HG03175 (cell line): ENCODE data around the gene DDX19B.
"Not testable (repeated sequence)": the region's sequence is repeated elsewhere in the genome, so short reads cannot be mapped to it uniquely, and the experiment has no call there.

ENCODE experiments used
- ATAC-seq: cut with Tn5 transposase; IDR thresholded peaks from one replicate; pipeline ENCODE4 v1.9.1; 2021; ENCODE audit warnings: mild to moderate bottlenecking, moderate library complexity; ENCODE audit not compliant: unreplicated experiment

DDX19B gene

DNA sequence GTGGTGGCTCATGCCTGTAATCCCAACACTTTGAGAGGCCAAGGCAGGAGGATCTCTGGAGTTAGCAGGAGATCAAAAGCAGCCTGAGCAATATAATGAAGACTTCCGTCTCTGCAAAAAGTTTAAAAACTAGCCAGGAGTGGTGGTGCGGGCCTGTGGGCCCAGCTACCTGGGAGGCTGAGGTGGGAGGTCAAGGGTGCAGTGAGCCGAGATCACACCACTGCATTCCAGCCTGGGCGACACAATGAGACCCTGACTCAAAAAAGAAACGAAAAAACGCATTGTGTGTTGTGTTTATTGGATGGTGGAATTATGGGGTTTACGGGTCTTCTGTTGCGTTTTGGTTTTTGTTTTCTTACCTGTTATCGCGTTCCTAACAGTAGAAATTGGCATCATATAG is 46.9 kb downstream of the DDX19B start:
- ATAC-seq = no peak

DNA sequence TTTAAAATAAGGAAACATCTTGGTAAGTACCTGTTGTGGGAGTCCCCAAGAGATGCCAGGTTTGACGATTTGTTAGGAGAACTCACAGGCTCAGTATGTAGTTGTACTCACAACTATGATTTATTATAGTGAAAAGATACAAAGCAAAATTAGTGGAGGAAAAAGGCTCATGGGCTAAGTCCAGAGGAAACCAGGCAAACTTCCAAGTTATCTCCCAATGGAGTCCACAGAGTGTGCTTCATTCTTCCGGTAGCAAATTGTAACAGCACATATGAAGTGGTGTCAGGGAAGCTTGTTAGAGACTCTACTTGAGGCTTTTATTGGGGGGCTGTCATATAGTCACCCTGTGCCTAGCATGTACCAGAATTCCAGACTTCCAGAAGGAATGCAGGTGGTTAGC is 50.0 kb downstream of the DDX19B start:
- ATAC-seq = no peak

DNA sequence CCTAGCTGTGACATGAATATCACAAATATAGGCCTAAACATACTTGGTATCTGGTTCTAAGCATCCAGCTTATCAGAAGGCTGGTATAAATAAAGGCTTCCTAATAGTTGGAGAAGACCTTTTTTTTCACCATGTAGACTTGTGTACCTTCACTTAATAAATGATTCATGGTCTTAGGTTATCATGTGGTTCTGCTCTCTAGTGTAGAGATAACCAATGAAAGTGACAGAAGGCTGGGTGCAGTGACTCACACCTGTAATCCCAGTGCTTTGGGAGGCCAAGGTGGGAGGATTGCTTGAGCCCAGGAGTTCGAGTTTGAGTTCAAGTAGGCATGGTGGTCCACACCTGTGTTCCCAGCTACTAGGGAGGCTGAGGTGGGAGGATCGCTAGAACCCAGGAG is 50.8 kb downstream of the DDX19B start:
- no peak for ATAC-seq

DNA sequence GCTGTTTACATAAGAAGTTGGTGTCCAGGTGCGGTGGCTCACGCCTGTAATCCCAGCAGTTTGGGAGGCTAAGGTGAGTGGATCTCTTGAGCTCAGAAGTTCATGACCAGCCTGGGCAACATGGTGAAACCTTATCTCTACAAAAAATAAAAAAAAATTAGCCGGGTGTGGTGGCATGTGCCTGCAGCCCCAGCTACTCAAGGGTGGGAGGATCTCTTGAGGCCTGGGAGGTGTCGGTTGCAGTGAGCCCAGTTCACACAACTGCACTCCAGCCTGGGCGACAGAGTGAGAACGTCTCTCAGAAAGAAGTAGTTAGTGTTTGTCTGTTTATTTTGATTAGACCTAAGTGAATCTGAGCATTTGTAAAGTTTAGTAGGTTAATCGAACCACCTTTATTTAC is 60.6 kb downstream of the DDX19B start:
- no peak for ATAC-seq

DNA sequence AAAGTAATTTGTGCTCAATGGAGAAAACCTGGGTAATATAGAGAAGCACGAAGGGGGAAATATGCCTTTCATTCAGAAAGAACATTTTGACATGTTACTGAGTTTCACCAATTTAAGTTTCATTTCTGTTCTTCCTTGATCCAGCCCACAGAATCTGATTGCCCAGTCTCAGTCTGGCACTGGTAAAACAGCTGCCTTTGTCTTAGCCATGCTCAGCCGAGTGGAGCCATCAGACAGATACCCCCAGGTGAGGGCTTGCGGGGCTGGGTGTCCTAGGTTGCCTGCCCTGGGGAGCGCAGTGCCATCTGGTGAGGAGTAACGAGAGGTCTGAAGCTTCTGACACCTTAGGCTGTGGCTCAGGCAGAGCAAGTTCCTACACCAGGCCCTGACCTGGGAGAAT is 65.4 kb downstream of the DDX19B start:
- no peak for ATAC-seq

DNA sequence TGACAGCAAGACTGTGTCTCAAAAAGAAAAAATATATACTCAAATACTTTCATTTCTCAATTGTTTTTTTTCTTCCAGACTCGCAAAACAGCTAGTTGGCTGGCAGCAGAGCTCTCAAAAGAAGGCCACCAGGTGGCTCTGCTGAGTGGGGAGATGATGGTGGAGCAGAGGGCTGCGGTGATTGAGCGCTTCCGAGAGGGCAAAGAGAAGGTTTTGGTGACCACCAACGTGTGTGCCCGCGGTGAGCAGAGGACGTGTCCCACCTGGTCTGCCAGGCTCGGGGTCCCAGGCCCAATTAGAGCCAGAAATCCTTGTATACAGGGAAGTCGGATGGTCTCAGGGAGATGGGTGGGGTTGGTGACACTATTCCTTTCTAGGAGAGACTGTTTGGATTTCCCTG is 71.2 kb downstream of the DDX19B start:
- ATAC-seq = not testable (repeated sequence)

DNA sequence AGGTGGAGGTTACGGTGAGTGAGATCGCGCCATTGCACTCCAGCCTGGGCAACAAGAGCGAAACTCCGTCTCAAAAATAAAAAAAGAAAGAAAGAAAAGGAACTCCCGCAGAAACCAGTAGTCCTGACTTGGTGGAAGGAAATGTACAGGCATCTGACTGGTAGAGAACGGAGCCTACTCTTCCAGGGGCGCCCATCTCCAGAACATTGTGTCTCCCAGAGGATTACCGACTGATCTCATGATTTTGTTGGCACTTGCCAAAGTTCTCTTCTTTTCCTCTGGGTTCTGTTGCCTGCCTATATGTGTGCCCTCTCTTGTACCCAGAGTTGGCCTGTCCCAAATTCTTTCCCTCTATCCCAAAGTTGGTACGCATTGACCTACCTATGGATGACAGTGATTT is 71.9 kb downstream of the DDX19B start:
- no peak for ATAC-seq

DNA sequence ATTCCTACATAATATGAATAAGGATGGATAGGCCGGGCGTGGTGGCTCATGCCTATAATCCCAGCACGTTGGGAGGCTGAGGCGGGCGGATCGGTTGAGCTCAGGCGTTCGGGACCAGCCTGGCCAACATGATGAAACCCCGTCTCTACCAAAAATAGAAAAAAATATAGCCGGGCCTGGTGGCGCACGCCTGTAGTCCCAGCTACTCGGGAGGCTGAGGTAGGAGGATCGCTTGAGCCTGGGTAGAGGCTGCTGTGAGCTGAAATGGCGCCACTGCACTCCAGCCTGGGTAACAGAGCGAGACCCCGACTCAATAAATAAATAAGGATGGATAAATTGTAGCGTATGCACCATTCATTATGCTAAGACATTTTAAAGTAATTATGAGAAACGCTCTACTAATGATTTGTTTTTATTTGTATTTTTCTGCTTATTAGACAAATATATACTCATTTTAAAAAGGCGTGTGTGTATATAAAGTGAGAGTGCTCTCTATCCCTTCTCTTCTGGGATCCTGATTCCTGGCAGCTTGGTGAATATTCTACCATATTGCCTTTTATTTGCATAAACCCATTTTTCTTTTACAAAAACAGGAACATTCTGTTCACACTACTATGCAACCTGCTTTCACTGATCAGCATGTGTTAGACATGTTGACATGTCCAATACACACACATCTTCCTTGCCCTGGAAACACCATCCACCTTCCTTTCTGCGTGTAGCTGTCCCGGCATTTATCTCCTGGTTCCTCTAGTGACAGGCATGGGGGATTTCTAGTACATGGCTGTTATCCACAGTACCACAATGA is 74.1 kb downstream of the DDX19B start:
- no peak for ATAC-seq

DNA sequence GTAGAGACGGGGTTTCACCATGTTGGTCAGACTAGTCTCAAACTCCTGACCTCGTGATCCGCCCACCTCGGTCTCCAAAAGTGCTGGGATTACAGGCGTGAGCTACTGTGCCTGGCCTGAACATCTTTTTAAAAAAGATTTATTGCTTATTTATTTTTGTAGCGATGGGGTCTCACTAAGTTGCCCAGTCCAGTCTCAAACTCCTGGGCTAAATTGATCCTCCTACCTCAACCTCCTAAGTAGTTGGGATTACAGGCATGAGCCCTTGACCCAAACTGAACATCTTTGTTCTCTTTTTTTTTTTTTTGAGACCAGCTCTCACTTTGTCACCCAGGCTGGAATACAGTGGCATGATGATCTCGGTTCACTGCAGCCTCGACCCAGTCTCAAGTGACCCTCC is 75.2 kb downstream of the DDX19B start:
- no peak for ATAC-seq

DNA sequence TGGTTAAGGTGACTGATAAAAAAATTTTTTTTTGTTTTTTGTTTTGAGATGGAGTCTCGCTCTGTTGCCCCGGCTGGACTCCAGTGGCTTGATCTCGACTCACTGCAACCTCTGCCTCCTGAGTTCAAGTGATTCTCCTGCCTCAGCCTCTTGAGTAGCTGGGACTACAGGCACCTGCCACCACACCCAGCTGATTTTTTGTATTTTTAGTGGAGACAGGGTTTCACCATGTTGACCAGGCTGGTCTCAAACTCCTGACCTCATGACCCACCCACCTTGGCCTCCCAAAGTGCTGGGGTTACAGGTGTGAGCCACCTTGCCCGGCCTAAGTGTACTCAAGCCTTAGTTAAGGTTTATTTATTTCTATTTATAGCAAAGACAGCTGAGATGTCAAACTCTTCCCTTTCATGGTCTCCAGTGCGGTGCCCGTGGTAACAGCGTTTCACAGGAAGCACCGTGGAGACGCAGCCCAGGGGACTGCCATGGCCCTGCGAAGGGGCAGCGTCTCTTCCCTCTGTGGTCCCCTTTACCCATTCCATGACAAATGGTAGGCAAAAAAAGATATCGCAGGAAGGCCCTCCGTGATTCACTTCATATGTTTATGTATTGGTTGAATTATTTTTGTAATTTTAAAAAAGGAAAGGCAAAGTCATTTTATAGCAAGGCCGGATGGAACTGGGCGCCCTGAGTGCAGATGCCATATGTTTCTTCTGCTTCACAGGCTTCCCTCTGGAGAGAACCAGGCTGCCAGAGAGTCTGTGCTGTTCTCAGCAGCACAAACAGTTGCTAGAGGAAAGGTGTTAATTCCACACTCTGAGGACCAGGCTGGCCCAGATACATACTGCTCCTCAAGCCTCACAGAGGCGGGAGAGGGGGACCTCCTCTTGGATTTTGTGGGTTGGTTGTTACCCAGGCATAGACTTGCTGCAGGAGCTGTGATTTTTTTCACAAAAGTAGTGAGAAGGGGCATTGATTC is 76.9 kb downstream of the DDX19B start:
- ATAC-seq = no peak

DNA sequence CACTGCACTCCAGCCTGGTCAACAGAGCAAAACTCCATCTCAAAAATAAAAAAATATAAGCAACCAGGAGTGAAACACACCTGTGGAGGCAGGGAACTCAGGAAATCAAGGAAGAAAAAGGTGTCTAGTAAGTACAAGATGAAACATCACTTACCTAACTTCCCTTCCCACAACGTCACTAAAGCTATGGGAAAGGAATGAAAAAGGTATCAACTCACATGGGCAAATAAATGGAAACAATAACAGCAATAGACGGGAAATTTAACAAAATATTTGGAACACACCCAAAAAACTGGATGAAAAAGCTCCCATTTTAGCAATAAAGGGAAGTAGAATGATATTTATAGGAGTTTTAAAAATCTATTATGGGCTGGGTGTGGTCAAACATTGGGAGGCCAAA is 78.8 kb downstream of the DDX19B start:
- ATAC-seq = no peak

DNA sequence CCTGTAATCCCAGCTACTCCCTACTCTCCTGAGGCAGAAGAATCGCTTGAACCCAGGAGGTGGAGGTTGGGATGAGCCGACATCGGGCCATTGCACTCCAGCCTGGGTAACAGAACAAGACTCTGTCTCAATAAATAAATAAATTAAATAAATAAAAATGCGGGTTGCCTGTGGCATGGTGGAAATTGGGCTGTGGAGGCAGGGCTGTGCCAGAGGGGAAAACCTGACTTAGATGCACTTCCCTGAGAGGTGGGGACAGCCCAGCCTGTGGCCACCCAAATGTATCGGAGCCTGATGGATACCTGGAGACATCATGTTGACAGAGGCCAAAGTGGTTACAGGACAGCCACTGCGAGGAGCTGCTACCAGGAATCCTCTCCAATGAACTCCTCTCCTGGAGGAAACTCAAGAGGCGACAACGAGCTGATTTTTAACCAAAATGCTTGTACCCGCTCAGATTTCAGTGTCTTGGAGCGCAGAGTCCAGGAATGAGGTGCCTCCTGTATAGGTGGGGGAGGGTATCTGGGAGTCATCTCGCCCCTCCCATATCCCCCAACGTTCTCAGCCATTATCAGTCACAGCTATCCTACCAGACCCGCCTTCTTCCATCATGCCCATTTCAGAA is 80.0 kb downstream of the DDX19B start:
- ATAC-seq = no peak

DNA sequence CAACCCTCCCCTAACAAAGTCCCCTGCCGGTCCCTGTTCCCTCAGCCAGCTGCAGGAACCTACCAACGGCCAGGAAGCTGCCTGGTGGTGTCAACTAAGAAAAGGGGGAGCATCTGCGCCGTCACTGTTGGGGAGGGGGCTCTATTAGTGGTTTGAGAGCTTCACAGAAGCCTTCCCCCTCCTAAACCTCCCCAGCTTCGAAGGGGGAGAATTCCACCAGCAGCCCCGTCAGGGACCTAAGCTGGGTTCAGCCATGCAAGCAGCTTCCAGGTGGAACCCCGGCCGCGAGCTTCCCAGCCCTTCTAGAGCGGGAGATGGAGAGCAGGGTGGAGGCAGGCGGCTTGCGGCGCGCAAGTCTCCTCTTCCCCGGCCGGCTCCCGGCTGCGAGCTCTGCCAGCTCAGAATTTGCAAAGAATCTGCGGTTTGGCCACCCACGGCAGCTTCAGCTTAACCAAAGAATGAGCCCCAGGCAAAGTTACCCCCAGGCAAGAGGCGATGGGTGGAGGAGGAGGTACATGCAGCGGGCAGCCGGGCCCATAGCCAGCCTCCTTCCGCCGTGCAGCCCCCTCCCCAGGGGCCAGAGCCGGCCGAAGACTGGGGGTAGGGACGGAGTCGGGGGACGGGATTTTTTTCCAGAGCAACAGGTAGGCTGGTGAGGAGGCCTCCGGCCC is 81.4 kb downstream of the DDX19B start:
- ATAC-seq = no peak

DNA sequence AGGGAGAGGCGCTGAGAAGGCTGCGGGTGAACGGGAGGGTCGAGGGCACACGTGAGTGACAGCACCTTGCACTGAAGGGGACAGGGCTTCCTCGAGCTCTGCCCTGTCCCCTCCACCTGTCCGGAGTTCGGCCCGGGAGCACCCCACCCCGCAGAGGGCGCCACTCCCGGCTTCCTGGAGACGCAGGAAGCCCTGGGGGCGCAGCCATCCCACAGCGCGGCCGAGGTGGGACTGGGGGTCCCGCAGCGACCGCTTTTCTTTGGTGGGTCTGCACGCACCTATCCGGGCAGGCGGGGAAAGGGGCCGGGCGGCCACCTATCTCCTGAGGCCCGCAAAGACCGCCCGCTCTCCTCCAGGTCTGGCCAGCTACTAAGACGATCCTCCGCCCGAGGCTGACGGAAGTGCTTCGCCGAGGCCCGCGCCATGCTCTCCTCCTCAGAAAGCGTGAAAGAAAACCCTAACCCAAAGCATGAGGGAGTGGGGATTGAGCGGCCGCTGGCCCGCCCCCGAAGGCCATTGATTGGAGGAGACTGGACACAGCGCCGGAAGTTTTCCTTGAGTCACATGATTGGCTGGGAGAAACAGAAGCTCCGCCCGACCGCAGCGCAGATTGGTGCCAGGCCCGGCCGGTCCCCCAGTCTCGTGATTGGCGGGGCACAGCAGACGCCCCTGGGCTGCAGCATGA is 82.1 kb downstream of the DDX19B start:
- peak; percentile 93 for ATAC-seq

DNA sequence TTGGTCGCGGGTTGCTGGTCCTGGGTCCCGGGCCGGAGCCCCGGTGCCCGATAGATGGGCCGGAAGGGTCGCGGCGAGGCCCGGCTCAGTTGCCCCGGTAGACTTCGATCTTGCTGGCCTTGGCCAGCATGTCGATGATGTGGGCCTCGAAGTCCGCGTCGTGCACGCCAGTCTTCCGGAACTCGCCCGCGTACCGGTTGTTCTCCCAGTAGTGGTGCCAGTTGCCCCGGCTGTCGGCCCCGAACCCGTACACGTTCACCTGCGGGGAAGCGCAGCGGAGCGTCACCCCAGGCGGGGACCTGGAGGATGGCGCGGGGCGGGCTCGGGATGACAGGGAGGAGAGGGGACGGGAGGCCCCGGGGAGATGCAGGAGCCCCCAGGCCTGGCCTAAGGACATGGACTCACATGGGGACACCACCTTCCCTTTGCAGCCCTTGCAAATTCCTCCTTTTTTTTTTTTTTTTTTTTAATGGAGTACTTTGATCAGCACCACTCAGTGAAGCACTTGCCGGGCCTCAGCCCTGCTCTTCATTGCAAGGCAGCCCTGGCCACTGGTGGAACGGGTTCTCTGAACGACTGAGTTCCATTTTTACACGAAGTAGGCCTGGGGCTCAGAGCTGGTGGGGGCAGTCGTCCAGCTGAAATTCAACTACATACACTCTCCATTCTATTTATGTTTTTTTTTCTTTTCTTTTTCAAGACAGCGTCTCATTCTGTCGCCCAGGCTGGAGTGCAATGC is 82.8 kb downstream of the DDX19B start:
- no peak for ATAC-seq

DNA sequence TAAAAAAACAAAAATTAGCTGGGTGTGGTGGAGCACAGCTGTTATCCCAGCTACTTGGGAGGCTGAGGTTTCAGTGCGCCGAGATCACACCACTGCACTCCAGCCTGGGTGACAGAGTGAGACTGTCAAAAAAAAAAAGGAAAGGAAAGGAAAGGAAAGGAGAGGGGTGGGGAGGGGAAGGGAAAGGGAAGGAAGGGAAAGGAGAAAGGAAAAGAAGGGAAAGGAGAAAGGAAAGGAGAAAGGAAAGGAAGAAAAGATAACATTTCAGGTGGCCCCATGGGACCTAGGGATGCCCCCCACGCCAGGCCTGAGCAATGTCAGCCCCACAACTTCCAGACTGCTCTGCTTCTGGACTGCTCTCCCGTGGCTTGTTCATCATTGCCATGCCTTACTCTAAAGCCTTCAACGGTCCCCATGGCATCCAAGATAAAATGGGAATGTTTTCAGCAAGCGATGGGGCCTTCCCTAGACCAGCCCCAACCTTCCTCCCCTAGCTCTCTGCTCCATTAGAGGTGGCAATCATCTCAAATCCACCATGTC is 84.5 kb downstream of the DDX19B start:
- ATAC-seq = no peak
